Fibroblast of lung (primary cell): ENCODE data around the gene MTX3. TPM values are rescaled to one million over a fixed set of nuclear protein-coding genes. Genes with fewer than 3 reads are reported as not detected.

Source experiments
- DNase-seq, 2 donors: peaks; one replicate each; pipeline versions ENCODE4 v3.0.0 to v3.0.0-alpha.2; 2010; ENCODE audit warnings: low read depth in 2 of 2
- H2AFZ ChIP-seq: 2 replicates; pipeline ENCODE4 v1.5.1; 2012; ENCODE audit warnings: low read length, control low read depth, inconsistent platforms
- H3K27ac ChIP-seq: 2 replicates; pipeline ENCODE4 v1.5.1; 2011; ENCODE audit warnings: low read length, control low read depth; ENCODE audit not compliant: insufficient read depth
- H3K27me3 ChIP-seq: 2 replicates; pipeline ENCODE4 v1.5.1; 2011; ENCODE audit warnings: mild to moderate bottlenecking, low read length; ENCODE audit not compliant: control insufficient read depth, insufficient read depth
- H3K36me3 ChIP-seq: 2 replicates; pipeline ENCODE4 v1.5.1; 2011; ENCODE audit warnings: low read length; ENCODE audit not compliant: control insufficient read depth, insufficient read depth
- H3K4me1 ChIP-seq: 2 replicates; pipeline ENCODE4 v1.5.1; 2011; ENCODE audit warnings: low read length; ENCODE audit not compliant: control insufficient read depth, insufficient read depth; ENCODE audit errors: extremely low read depth
- H3K4me2 ChIP-seq: 2 replicates; pipeline ENCODE4 v1.5.1; 2011; ENCODE audit warnings: low read length, control low read depth; ENCODE audit not compliant: insufficient read depth; ENCODE audit errors: extremely low read depth
- H3K4me3 ChIP-seq, 4 experiments: fragments of 200-600 bp in 1 of 4; sonication (generic) in 1 of 4; replicated peaks in 1 of 4; 2 replicates each; pipeline ENCODE4 v1.5.1; 2011 to 2016; ENCODE audit warnings: low read length in 4 of 4, low read depth in 3 of 4, mild to moderate bottlenecking in 3 of 4, control low read depth in 2 of 4, inconsistent platforms in 1 of 4, mixed read lengths in 1 of 4; ENCODE audit not compliant: insufficient read depth in 1 of 4; ENCODE audit errors: control extremely low read depth in 1 of 4
- H3K79me2 ChIP-seq: 2 replicates; pipeline ENCODE4 v1.5.1; 2012; ENCODE audit warnings: mild to moderate bottlenecking, low read length, inconsistent platforms; ENCODE audit not compliant: control insufficient read depth, insufficient read depth
- H3K9ac ChIP-seq: 2 replicates; pipeline ENCODE4 v1.5.1; 2011; ENCODE audit warnings: mild to moderate bottlenecking, low read length, control low read depth; ENCODE audit not compliant: insufficient read depth
- H3K9me3 ChIP-seq: 2 replicates; pipeline ENCODE4 v1.5.1; 2012; ENCODE audit warnings: low read depth, low read length; ENCODE audit not compliant: control insufficient read depth, insufficient read depth
- H4K20me1 ChIP-seq: 2 replicates; pipeline ENCODE4 v1.5.1; 2011; ENCODE audit warnings: low read length; ENCODE audit not compliant: control insufficient read depth, insufficient read depth; ENCODE audit errors: extremely low read depth
- EZH2 ChIP-seq: IDR thresholded peaks from 2 replicates; pipeline ENCODE4 v1.5.1; 2012; ENCODE audit warnings: low read length, control low read depth, mild to moderate bottlenecking; ENCODE audit errors: missing control alignments
- polyA minus RNA-seq: library from RNA; depleted of rRNA, polyadenylated mRNA; stranded (reverse); fragments of >200 nt; gene quantifications from 2 replicates; pipeline ENCODE4 v1.2.3, GENCODE V29; 2011; ENCODE audit warnings: low replicate concordance
- polyA plus RNA-seq, 2 donors: library from polyadenylated mRNA; depleted of rRNA in 1 of 2; stranded (reverse) in 1 of 2; unstranded in 1 of 2; fragments of >200 nt; gene quantifications; 2 replicates each; pipeline ENCODE4 v1.2.1, GENCODE V29; 2011 to 2012; ENCODE audit warnings: missing spikeins in 1 of 2
- total RNA-seq: library from RNA; depleted of rRNA; stranded (reverse); fragments of >200 nt; gene quantifications from 2 replicates; pipeline ENCODE4 v1.2.1, GENCODE V29; 2014
- TF ChIP-seq, protein P1 (sequence below), 2 donors: IDR thresholded peaks in 1 of 2; conservative IDR thresholded peaks in 1 of 2; 1 replicate in 1 of 2; 2 replicates in 1 of 2; pipeline ENCODE4 v1.5.1; 2011 to 2012; ENCODE audit warnings: low read length in 2 of 2, control low read depth in 1 of 2, inconsistent platforms in 1 of 2, low read depth in 1 of 2, mild to moderate bottlenecking in 1 of 2

The MTX3 gene, protein sequence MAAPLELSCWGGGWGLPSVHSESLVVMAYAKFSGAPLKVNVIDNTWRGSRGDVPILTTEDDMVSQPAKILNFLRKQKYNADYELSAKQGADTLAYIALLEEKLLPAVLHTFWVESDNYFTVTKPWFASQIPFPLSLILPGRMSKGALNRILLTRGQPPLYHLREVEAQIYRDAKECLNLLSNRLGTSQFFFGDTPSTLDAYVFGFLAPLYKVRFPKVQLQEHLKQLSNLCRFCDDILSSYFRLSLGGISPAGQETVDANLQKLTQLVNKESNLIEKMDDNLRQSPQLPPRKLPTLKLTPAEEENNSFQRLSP
- 14.1 and 18.0 TPM in 2 replicates for total RNA-seq
- 9.6 and 11.2 TPM in 2 replicates for polyA plus RNA-seq
- polyA plus RNA-seq (2012), result 4.9 and 6.4 TPM in 2 replicates
- polyA minus RNA-seq, result 2.0 and 2.8 TPM in 2 replicates

DNA sequence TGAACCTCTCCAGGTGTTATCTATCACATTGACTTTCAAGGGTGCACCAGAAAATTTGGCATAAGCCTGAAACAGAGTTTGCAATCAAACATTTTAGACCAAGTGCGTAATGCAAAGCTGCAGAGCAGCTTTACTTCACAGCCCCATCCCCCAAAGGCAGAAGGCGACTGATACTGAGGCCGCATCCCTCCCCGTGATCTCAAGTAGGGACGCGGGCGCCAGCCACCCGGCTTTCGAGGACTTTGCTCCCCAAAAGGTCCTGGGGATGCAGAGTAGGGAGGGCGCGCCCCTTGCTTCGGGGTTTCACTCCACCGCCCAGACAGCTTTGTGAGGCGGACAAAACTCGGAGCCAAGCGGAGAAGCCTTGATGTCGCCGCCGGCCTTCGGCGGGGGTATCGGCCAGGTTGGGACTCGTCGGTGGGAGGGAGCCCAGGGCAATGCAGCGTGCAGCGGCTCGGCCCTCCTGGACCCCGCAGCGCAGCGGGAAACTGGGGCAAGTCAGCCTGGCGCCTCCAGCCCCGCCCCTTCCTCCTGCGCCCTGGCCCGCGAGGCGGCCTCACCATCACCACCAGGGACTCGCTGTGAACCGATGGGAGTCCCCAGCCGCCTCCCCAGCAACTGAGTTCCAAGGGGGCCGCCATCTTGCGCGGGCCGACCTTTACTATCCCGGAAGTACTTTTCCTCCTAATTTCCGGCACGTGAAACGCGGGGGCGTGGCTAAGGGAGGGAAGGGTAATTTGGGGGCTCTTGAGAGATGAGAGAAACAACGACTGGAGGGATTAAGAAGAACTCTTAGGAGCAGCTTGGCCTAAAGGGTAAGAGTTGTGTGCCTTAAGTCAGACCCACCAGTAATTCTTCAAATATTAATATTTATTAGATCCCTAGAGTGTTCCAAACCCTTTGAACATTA is at the start of gene MTX3:
TSS of gene MTX3 (minus strand) at position 665 of the 910 bp plus-strand sequence. CDS start at position 641, 24 bp downstream.
- peak within 1 kb of the TSS; percentile 86 for H3K27ac ChIP-seq

DNA sequence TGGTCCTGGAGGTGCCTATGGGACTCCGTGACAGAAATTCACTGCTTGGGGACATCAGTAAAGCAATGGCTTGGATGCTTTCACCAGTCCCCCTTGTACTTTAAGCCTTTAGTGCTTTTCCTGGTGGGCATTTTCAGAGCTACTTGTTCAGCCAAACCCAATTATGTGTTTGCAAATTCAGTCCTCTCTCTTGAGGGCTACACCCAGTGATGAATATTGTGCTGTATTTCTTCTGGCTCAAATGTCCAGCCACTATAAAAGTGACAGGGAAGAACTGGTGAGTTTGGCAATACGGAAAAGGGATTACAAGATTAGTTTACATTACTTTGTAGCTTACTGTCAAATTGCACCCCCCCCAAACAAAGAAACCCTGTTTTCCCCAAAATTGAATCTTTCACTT is 48.6 kb upstream of the MTX3 start:
- no peak overlapping the region for H3K4me2 ChIP-seq
- no peak overlapping the region for H3K4me3 ChIP-seq
- no peaks in the 10 kb centered on the region for H3K79me2 ChIP-seq
- H3K36me3 ChIP-seq, result no peaks in the 10 kb centered on the region
- no peak overlapping the region for H3K9ac ChIP-seq
- no peak overlapping the region for H3K27ac ChIP-seq
- no peaks in the 10 kb centered on the region for H4K20me1 ChIP-seq
- no peaks in the 10 kb centered on the region for H3K9me3 ChIP-seq
- TF ChIP-seq, protein P1, sequence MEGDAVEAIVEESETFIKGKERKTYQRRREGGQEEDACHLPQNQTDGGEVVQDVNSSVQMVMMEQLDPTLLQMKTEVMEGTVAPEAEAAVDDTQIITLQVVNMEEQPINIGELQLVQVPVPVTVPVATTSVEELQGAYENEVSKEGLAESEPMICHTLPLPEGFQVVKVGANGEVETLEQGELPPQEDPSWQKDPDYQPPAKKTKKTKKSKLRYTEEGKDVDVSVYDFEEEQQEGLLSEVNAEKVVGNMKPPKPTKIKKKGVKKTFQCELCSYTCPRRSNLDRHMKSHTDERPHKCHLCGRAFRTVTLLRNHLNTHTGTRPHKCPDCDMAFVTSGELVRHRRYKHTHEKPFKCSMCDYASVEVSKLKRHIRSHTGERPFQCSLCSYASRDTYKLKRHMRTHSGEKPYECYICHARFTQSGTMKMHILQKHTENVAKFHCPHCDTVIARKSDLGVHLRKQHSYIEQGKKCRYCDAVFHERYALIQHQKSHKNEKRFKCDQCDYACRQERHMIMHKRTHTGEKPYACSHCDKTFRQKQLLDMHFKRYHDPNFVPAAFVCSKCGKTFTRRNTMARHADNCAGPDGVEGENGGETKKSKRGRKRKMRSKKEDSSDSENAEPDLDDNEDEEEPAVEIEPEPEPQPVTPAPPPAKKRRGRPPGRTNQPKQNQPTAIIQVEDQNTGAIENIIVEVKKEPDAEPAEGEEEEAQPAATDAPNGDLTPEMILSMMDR (conservative IDR thresholded peaks at IDR 0.05 in 1 of 2, IDR thresholded peaks at IDR 0.05 in 1 of 2; ENCODE audit: low read depth in 1 of 2, low read length in 2 of 2), result no peak
- no peak for TF ChIP-seq EZH2
- H3K27me3 ChIP-seq, result peaks cover 32% of the 10 kb centered on the region
- H3K4me1 ChIP-seq, result no peaks in the 10 kb centered on the region
- DNase-seq, result no peak
- H2AFZ ChIP-seq, result no peak overlapping the region

More for the DNA sequence above, at the start of gene MTX3:
- H3K4me3 ChIP-seq, result peak within 1 kb of the TSS; percentile 82 to 91 (median 89)
- no peak for TF ChIP-seq EZH2
- TF ChIP-seq, protein P1 (conservative IDR thresholded peaks at IDR 0.05 in 1 of 2, IDR thresholded peaks at IDR 0.05 in 1 of 2; ENCODE audit: low read depth in 1 of 2, low read length in 2 of 2), result no peak
- peaks cover 5% of the 10 kb centered on the region for H3K79me2 ChIP-seq
- no peaks in the 10 kb centered on the region for H3K27me3 ChIP-seq
- no peaks in the 10 kb centered on the region for H3K9me3 ChIP-seq
- H3K36me3 ChIP-seq, result peaks cover 3% of the 10 kb centered on the region
- H4K20me1 ChIP-seq, result no peaks in the 10 kb centered on the region
- DNase-seq, result peak; percentile 79 to 82
- peak within 1 kb of the TSS; percentile 93 for H3K4me2 ChIP-seq
- peak within 1 kb of the TSS; percentile 78 for H2AFZ ChIP-seq
- peak within 1 kb of the TSS; percentile 78 for H3K9ac ChIP-seq
- peaks cover 2% of the 10 kb centered on the region for H3K4me1 ChIP-seq

DNA sequence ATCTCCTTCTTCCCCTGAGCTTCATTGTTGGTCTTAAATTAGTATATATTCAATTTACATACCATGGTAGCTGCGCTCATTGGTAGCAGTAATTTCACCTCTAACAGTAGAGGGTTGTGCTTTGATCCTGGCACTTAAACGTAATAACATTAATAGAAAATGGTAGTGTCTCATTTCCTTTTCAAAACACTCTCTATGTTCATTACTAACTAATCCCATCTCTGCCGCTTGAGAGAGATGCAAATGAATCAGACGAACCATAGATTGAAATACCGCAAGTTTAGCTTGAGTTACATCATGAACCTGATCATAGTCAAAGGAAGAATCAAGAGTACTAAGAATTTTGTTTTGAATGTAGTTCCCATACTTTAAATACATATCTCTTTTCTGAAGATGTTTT is 46.3 kb upstream of the MTX3 start:
- Histone ChIP-seq H4K20me1 (no peaks in the 10 kb centered on the region), H3K27me3 (peaks cover 48% of the 10 kb centered on the region), H2AFZ (no peak overlapping the region), H3K9me3 (no peaks in the 10 kb centered on the region), H3K27ac (no peak overlapping the region), H3K9ac (no peak overlapping the region), H3K4me1 (no peaks in the 10 kb centered on the region), H3K4me3 (no peak overlapping the region), H3K36me3 (no peaks in the 10 kb centered on the region), H3K79me2 (no peaks in the 10 kb centered on the region), H3K4me2 (no peak overlapping the region)
- no peak for DNase-seq
- TF ChIP-seq, protein P1 (conservative IDR thresholded peaks at IDR 0.05 in 1 of 2, IDR thresholded peaks at IDR 0.05 in 1 of 2; ENCODE audit: low read depth in 1 of 2, low read length in 2 of 2), result no peak
- TF ChIP-seq EZH2, result no peak
